ENCODE measurements around the gene IFNA13. TPM values are rescaled to one million over a fixed set of nuclear protein-coding genes. Genes with fewer than 3 reads are reported as not detected.
"Not testable (repeated sequence)": the region's sequence is repeated elsewhere in the genome, so short reads cannot be mapped to it uniquely, and the experiment has no call there.

Gene IFNA13
- total RNA-seq, 2 experiments from 2014 or later, result not detected

- POLR2A ChIA-PET, result interaction anchor here (1.1 to 1.2 kb wide), 4 partner anchors 17 to 70 kb away, joined by 3 to 4 read pairs (median 4); partner anchors contain the start of gene KLHL9
- H3K27me3 Mint-ChIP-seq, result peaks cover 57% of the 10 kb centered on the region
- no peak overlapping the region for H3K27ac Mint-ChIP-seq
These were observed 28.2 kb upstream of the IFNA13 start for GRCh38 chr9:21395778-21396717.

GRCh38 chr9:21392270-21392669, 24.4 kb upstream of the IFNA13 start:
- no peak for DNase-seq
- Mint-ChIP-seq H3K4me3 (no peak overlapping the region), H3K36me3 (ENCODE audit: low read depth) (no peaks in the 10 kb centered on the region), H3K4me1 (peaks cover 5% of the 10 kb centered on the region), H3K27ac (no peak overlapping the region), H3K9me3 (no peaks in the 10 kb centered on the region), H3K27me3 (peaks cover 54% of the 10 kb centered on the region)
- CTCF ChIA-PET, result interaction anchor here (0.9 to 1.0 kb wide), 2 partner anchors 10 to 78 kb away, joined by 3 read pairs; no protein-coding TSS in a partner anchor
- POLR2A ChIA-PET, result no interaction called here

More at GRCh38 chr9:21395778-21396717, 28.2 kb upstream of the IFNA13 start:
- CTCF ChIA-PET, result interaction anchor here (0.7 to 3.9 kb wide), 38 partner anchors 8 to 243 kb away, joined by 3 to 45 read pairs (median 4); partner anchors contain the start of gene IFNA8
- H3K36me3 Mint-ChIP-seq (ENCODE audit: low read depth), result no peaks in the 10 kb centered on the region
- H3K4me1 Mint-ChIP-seq, result peaks cover 5% of the 10 kb centered on the region
- H3K4me3 Mint-ChIP-seq, result peak overlapping the region; percentile 45
- H3K9me3 Mint-ChIP-seq, result no peaks in the 10 kb centered on the region
- DNase-seq, result peak; percentile 56

- H3K4me1 Mint-ChIP-seq, result peaks cover 5% of the 10 kb centered on the region
- ChIA-PET CTCF (interaction anchor here (0.9 kb wide), 1 partner anchor 11 kb away, joined by 3 read pairs; no protein-coding TSS in a partner anchor), POLR2A (no interaction called here)
- no peak for DNase-seq
- no peak within 1 kb of the TSS for H3K27ac Mint-ChIP-seq
- H3K4me3 Mint-ChIP-seq, result no peak within 1 kb of the TSS
- no peaks in the 10 kb centered on the region for H3K9me3 Mint-ChIP-seq
- peaks cover 49% of the 10 kb centered on the region for H3K27me3 Mint-ChIP-seq
- H3K36me3 Mint-ChIP-seq (ENCODE audit: low read depth), result no peaks in the 10 kb centered on the region
These were observed 17.3 kb upstream of the IFNA13 start, which contains the start of gene IFNA2 for GRCh38 chr9:21385131-21385670. Gene IFNA2 (minus strand): TSS chr9:21385398. CDS start chr9:21385329, 69 bp downstream.

GRCh38 chr9:21383627-21384026, 15.8 kb upstream of the IFNA13 start:
- Mint-ChIP-seq H3K27ac (no peak overlapping the region), H3K36me3 (ENCODE audit: low read depth) (no peaks in the 10 kb centered on the region), H3K9me3 (no peaks in the 10 kb centered on the region), H3K4me1 (peaks cover 7% of the 10 kb centered on the region), H3K27me3 (peaks cover 51% of the 10 kb centered on the region), H3K4me3 (no peak overlapping the region)
- ChIA-PET CTCF (no interaction called here), POLR2A (no interaction called here)
- DNase-seq, result no peak

- H3K27ac Mint-ChIP-seq, result no peak overlapping the region
- no peak for DNase-seq
- H3K4me3 Mint-ChIP-seq, result no peak overlapping the region
- H3K4me1 Mint-ChIP-seq, result peaks cover 7% of the 10 kb centered on the region
- peaks cover 53% of the 10 kb centered on the region for H3K27me3 Mint-ChIP-seq
- H3K36me3 Mint-ChIP-seq (ENCODE audit: low read depth), result no peaks in the 10 kb centered on the region
- CTCF ChIA-PET, result interaction anchor here (4.7 kb wide), 1 partner anchor 14 kb away, joined by 19 read pairs; no protein-coding TSS in a partner anchor
- H3K9me3 Mint-ChIP-seq, result no peaks in the 10 kb centered on the region
- POLR2A ChIA-PET, result interaction anchor here (1.6 kb wide), 1 partner anchor 46 kb away, joined by 4 read pairs; the partner anchor contains the start of gene KLHL9
These were observed 13.8 kb upstream of the IFNA13 start for GRCh38 chr9:21381448-21382339.

- peaks cover 29% of the 10 kb centered on the region for H3K27me3 Mint-ChIP-seq
- DNase-seq; H3K27ac Mint-ChIP-seq; H3K4me1 Mint-ChIP-seq; H3K9me3 Mint-ChIP-seq; H3K36me3 Mint-ChIP-seq (ENCODE audit: low read depth); POLR2A ChIA-PET; H3K4me3 Mint-ChIP-seq; CTCF ChIA-PET: not testable (repeated sequence)
These were observed 3.6 kb upstream of the IFNA13 start for GRCh38 chr9:21371467-21371866.

- CTCF ChIA-PET; DNase-seq; H3K9me3 Mint-ChIP-seq; POLR2A ChIA-PET; H3K36me3 Mint-ChIP-seq (ENCODE audit: low read depth); H3K4me1 Mint-ChIP-seq; H3K27ac Mint-ChIP-seq; H3K4me3 Mint-ChIP-seq: not testable (repeated sequence)
- H3K27me3 Mint-ChIP-seq, result peaks cover 43% of the 10 kb centered on the region
These were observed 688 bp downstream of the IFNA13 start for GRCh38 chr9:21367169-21367568.

- H3K27ac Mint-ChIP-seq, result no peak overlapping the region
- no peaks in the 10 kb centered on the region for H3K9me3 Mint-ChIP-seq
- ChIA-PET CTCF (no interaction called here), POLR2A (no interaction called here)
- H3K36me3 Mint-ChIP-seq (ENCODE audit: low read depth), result no peaks in the 10 kb centered on the region
- peaks cover 11% of the 10 kb centered on the region for H3K4me1 Mint-ChIP-seq
- no peak for DNase-seq
- no peak overlapping the region for H3K4me3 Mint-ChIP-seq
- H3K27me3 Mint-ChIP-seq, result peaks cover 47% of the 10 kb centered on the region
These were observed 5.6 kb downstream of the IFNA13 start for GRCh38 chr9:21362287-21362686.

GRCh38 chr9:21357479-21358460, 10.1 kb downstream of the IFNA13 start:
- POLR2A ChIA-PET, result interaction anchor here (0.7 to 2.2 kb wide), 4 partner anchors 21 to 38 kb away, joined by 3 to 13 read pairs (median 3); no protein-coding TSS in a partner anchor
- Mint-ChIP-seq H3K27ac (peak overlapping the region; percentile 55), H3K27me3 (peaks cover 48% of the 10 kb centered on the region), H3K4me1 (peaks cover 16% of the 10 kb centered on the region), H3K4me3 (peak overlapping the region; percentile 43), H3K36me3 (ENCODE audit: low read depth) (peaks cover 6% of the 10 kb centered on the region), H3K9me3 (peaks cover 3% of the 10 kb centered on the region)
- no peak for DNase-seq
- CTCF ChIA-PET, result interaction anchor here (1.1 to 1.5 kb wide), 4 partner anchors 23 to 39 kb away, joined by 3 to 4 read pairs (median 4); no protein-coding TSS in a partner anchor

GRCh38 chr9:21350787-21351186, 17.1 kb downstream of the IFNA13 start, which contains the start of gene IFNA6:
Gene IFNA6 (minus strand): TSS chr9:21350887. CDS start chr9:21350887, 0 bp downstream.
- no peaks in the 10 kb centered on the region for H3K4me1 Mint-ChIP-seq
- DNase-seq, result no peak
- ChIA-PET CTCF (no interaction called here), POLR2A (no interaction called here)
- H3K4me3 Mint-ChIP-seq, result no peak within 1 kb of the TSS
- H3K27me3 Mint-ChIP-seq, result peaks cover 54% of the 10 kb centered on the region
- H3K27ac Mint-ChIP-seq, result no peak within 1 kb of the TSS
- H3K36me3 Mint-ChIP-seq (ENCODE audit: low read depth), result peaks cover 6% of the 10 kb centered on the region
- peaks cover 3% of the 10 kb centered on the region for H3K9me3 Mint-ChIP-seq

GRCh38 chr9:21348430-21348970, 19.4 kb downstream of the IFNA13 start:
- H3K9me3 Mint-ChIP-seq, result no peaks in the 10 kb centered on the region
- POLR2A ChIA-PET, result no interaction called here

More at GRCh38 chr9:21348430-21348970, 19.4 kb downstream of the IFNA13 start:
- no peak overlapping the region for H3K4me3 Mint-ChIP-seq
- no peaks in the 10 kb centered on the region for H3K4me1 Mint-ChIP-seq
- CTCF ChIA-PET, result interaction anchor here (1.0 kb wide), 1 partner anchor 14 kb away, joined by 3 read pairs; no protein-coding TSS in a partner anchor
- no peak for DNase-seq
- peaks cover 53% of the 10 kb centered on the region for H3K27me3 Mint-ChIP-seq
- H3K27ac Mint-ChIP-seq, result no peak overlapping the region
- H3K36me3 Mint-ChIP-seq (ENCODE audit: low read depth), result no peaks in the 10 kb centered on the region
